Activated CD4-positive, alpha-beta T cell treated with anti-CD3 and anti-CD28 coated beads, Interleukin-2, amount 50 U/mL, for 1 hour (primary cell): ENCODE data around the gene LRRN4.

Experiments
- DNase-seq: peaks from one replicate; pipeline ENCODE4 v3.0.0-alpha.2; 2020

LRRN4 gene

GRCh38 chr20:6053776-6054688 is at the start of gene LRRN4:
LRRN4 (minus strand) TSS chr20:6054060; CDS start chr20:6052799, 1,261 bp downstream.
- DNase-seq, result no peak

- no peak for DNase-seq
Observed at GRCh38 chr20:6103301-6103700, 49.4 kb upstream of the LRRN4 start.

- no peak for DNase-seq
Observed at GRCh38 chr20:6101346-6101745, 47.5 kb upstream of the LRRN4 start.

- DNase-seq, result no peak
Observed at GRCh38 chr20:6100246-6100645, 46.4 kb upstream of the LRRN4 start.

- DNase-seq, result no peak
Observed at GRCh38 chr20:6099819-6100218, 46.0 kb upstream of the LRRN4 start.

- DNase-seq, result no peak
Observed at GRCh38 chr20:6095409-6095808, 41.5 kb upstream of the LRRN4 start.

GRCh38 chr20:6094565-6094964 is 40.7 kb upstream of the LRRN4 start:
- DNase-seq, result no peak

- DNase-seq, result no peak
Observed at GRCh38 chr20:6094063-6094462, 40.2 kb upstream of the LRRN4 start.

- no peak for DNase-seq
Observed at GRCh38 chr20:6091661-6092060, 37.8 kb upstream of the LRRN4 start.

- no peak for DNase-seq
Observed at GRCh38 chr20:6086868-6087267, 33.0 kb upstream of the LRRN4 start.

GRCh38 chr20:6083926-6084325 is 30.1 kb upstream of the LRRN4 start:
- DNase-seq, result no peak

- DNase-seq, result no peak
Observed at GRCh38 chr20:6081236-6081635, 27.4 kb upstream of the LRRN4 start.

GRCh38 chr20:6079016-6079415 is 25.2 kb upstream of the LRRN4 start:
- no peak for DNase-seq

GRCh38 chr20:6075428-6076219 is 21.8 kb upstream of the LRRN4 start:
- DNase-seq, result no peak

GRCh38 chr20:6074784-6075183 is 20.9 kb upstream of the LRRN4 start:
- no peak for DNase-seq

- no peak for DNase-seq
Observed at GRCh38 chr20:6074145-6074561, 20.3 kb upstream of the LRRN4 start.

- no peak for DNase-seq
Observed at GRCh38 chr20:6070829-6071695, 17.2 kb upstream of the LRRN4 start.

- no peak for DNase-seq
Observed at GRCh38 chr20:6069669-6070068, 15.8 kb upstream of the LRRN4 start.

- no peak for DNase-seq
Observed at GRCh38 chr20:6067763-6068318, 14.0 kb upstream of the LRRN4 start.

GRCh38 chr20:6066582-6066981 is 12.7 kb upstream of the LRRN4 start:
- DNase-seq, result no peak

- DNase-seq, result no peak
Observed at GRCh38 chr20:6061544-6061943, 7.7 kb upstream of the LRRN4 start.

GRCh38 chr20:6060213-6060612 is 6.4 kb upstream of the LRRN4 start:
- no peak for DNase-seq
